Measurements from ENCODE around the gene CHD2.

DNA sequence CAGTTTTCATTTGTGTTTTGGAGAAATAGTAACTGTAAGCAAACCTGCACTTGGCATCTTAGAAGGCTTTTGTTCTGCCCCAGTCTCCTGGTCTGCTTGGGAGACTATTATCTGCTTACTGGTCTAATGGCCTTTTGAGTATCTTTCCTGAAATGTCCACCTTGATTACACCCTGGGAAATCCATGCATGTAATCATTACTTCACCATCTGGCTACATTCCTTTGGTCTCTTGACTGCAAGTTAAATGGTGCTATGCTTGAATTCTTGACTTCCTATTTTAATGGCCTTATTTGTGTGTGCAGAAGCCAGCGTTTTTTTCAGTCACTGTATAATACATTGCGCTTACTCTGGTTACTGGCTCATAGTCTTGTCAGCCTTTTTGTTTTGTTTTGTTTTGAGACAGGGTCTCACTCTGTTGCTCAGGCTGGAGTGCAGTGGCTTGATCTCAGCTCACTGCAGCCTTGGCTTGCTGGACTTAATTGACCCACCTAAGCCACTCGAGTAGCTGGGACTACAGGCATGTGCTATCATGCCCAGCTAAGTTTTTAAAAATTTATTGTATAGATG, 30.0 kb downstream of the CHD2 start:
- TF ChIP-seq, protein P1, sequence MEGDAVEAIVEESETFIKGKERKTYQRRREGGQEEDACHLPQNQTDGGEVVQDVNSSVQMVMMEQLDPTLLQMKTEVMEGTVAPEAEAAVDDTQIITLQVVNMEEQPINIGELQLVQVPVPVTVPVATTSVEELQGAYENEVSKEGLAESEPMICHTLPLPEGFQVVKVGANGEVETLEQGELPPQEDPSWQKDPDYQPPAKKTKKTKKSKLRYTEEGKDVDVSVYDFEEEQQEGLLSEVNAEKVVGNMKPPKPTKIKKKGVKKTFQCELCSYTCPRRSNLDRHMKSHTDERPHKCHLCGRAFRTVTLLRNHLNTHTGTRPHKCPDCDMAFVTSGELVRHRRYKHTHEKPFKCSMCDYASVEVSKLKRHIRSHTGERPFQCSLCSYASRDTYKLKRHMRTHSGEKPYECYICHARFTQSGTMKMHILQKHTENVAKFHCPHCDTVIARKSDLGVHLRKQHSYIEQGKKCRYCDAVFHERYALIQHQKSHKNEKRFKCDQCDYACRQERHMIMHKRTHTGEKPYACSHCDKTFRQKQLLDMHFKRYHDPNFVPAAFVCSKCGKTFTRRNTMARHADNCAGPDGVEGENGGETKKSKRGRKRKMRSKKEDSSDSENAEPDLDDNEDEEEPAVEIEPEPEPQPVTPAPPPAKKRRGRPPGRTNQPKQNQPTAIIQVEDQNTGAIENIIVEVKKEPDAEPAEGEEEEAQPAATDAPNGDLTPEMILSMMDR (IDR thresholded peaks at IDR 0.05): no peak
- TF ChIP-seq POLR2A (IDR thresholded peaks at IDR 0.05): no peak
- no peak for TF ChIP-seq POLR2AphosphoS5 (IDR thresholded peaks at IDR 0.05)

Data from sigmoid colon (tissue), 4 donors.